ENCODE measurements around the gene PAK5. TPM values are rescaled to one million over a fixed set of nuclear protein-coding genes. Genes with fewer than 3 reads are reported as not detected.

Gene PAK5
- total RNA-seq, 1 donor from 2014 or later: not detected

- H3K9me3 ChIP-seq: peaks cover 0 to 10% of the 10 kb centered on the region in 2 donors
- H3K27me3 ChIP-seq: no peaks in the 10 kb centered on the region
- H3K36me3 ChIP-seq: no peaks in the 10 kb centered on the region
- no peak overlapping the region for H3K4me3 ChIP-seq
- no peak for TF ChIP-seq CTCF (IDR thresholded peaks at IDR 0.05)
- intact Hi-C loops (cut with DNase I): no loop called here
- no peak for DNase-seq (ENCODE audit: low spot score in 2 of 2)
- no peak overlapping the region for H3K27ac ChIP-seq
- H3K4me1 ChIP-seq: no peaks in the 10 kb centered on the region
These were observed 80.1 kb downstream of the PAK5 start for GRCh38 chr20:9758752-9759151.

GRCh38 chr20:9756660-9757059 lies 82.2 kb downstream of the PAK5 start:
- DNase-seq (ENCODE audit: low spot score in 2 of 2): no peak
- Histone ChIP-seq H3K27me3 (no peaks in the 10 kb centered on the region), H3K27ac (no peak overlapping the region), H3K4me1 (no peaks in the 10 kb centered on the region), H3K9me3 (peaks cover 0 to 5% of the 10 kb centered on the region in 2 donors), H3K4me3 (no peak overlapping the region), H3K36me3 (no peaks in the 10 kb centered on the region)
- intact Hi-C loops (cut with DNase I): no loop called here
- TF ChIP-seq CTCF (IDR thresholded peaks at IDR 0.05): no peak

- Histone ChIP-seq H3K4me3 (no peak overlapping the region), H3K36me3 (no peaks in the 10 kb centered on the region), H3K27ac (no peak overlapping the region), H3K27me3 (no peaks in the 10 kb centered on the region), H3K9me3 (no peaks in the 10 kb centered on the region), H3K4me1 (no peaks in the 10 kb centered on the region)
- TF ChIP-seq CTCF (IDR thresholded peaks at IDR 0.05): no peak
- no peak for DNase-seq (ENCODE audit: low spot score in 2 of 2)
- intact Hi-C loops (cut with DNase I): no loop called here
These were observed 83.6 kb downstream of the PAK5 start for GRCh38 chr20:9755301-9755700.

- DNase-seq (ENCODE audit: low spot score in 2 of 2): no peak
- intact Hi-C loops (cut with DNase I): no loop called here
- no peak overlapping the region for H3K27ac ChIP-seq
- no peaks in the 10 kb centered on the region for H3K27me3 ChIP-seq
- H3K36me3 ChIP-seq: no peaks in the 10 kb centered on the region
- H3K4me1 ChIP-seq: no peaks in the 10 kb centered on the region
- no peak for TF ChIP-seq CTCF (IDR thresholded peaks at IDR 0.05)
- H3K9me3 ChIP-seq: no peaks in the 10 kb centered on the region
- no peak overlapping the region for H3K4me3 ChIP-seq
These were observed 94.3 kb downstream of the PAK5 start for GRCh38 chr20:9744551-9744950.

- no peaks in the 10 kb centered on the region for H3K4me1 ChIP-seq
- H3K27me3 ChIP-seq: no peaks in the 10 kb centered on the region
- no peak for TF ChIP-seq CTCF (IDR thresholded peaks at IDR 0.05)
- H3K9me3 ChIP-seq: no peaks in the 10 kb centered on the region
- intact Hi-C loops (cut with DNase I): no loop called here
- H3K36me3 ChIP-seq: no peaks in the 10 kb centered on the region
- no peak overlapping the region for H3K27ac ChIP-seq
- no peak overlapping the region for H3K4me3 ChIP-seq
- no peak for DNase-seq (ENCODE audit: low spot score in 2 of 2)
These were observed 95.0 kb downstream of the PAK5 start for GRCh38 chr20:9743871-9744270.

GRCh38 chr20:9742821-9743220 lies 96.1 kb downstream of the PAK5 start:
- Histone ChIP-seq H3K27me3 (no peaks in the 10 kb centered on the region), H3K9me3 (no peaks in the 10 kb centered on the region), H3K27ac (no peak overlapping the region), H3K4me3 (no peak overlapping the region), H3K36me3 (no peaks in the 10 kb centered on the region), H3K4me1 (no peaks in the 10 kb centered on the region)
- intact Hi-C loops (cut with DNase I): no loop called here
- DNase-seq (ENCODE audit: low spot score in 2 of 2): no peak
- TF ChIP-seq CTCF (IDR thresholded peaks at IDR 0.05): no peak
